HEK293T (cell line): ENCODE results near the gene SDHA.

Experiments
- BHLHE40 ChIP-seq: fragments of 450-650 bp; IDR thresholded peaks from 2 replicates; pipeline ENCODE4 v1.6.1; 2016; ENCODE audit warnings: mild to moderate bottlenecking, moderate library complexity, borderline replicate concordance
- CTBP1 ChIP-seq: fragments of 450-650 bp; IDR thresholded peaks from 2 replicates; pipeline ENCODE4 v1.6.1; 2016; ENCODE audit warnings: borderline replicate concordance
- ELF4 ChIP-seq: fragments of 450-650 bp; IDR thresholded peaks from 2 replicates; pipeline ENCODE4 v1.6.1; 2017; ENCODE audit warnings: antibody characterized with exemption
- FOXA1 ChIP-seq: fragments of 450-650 bp; IDR thresholded peaks from 2 replicates; pipeline ENCODE4 v1.6.1; 2016; ENCODE audit warnings: mild to moderate bottlenecking
- FOXK2 ChIP-seq: fragments of 450-650 bp; IDR thresholded peaks from 2 replicates; pipeline ENCODE4 v1.6.1; 2016; ENCODE audit warnings: mild to moderate bottlenecking
- FOXM1 ChIP-seq: fragments of 450-650 bp; IDR thresholded peaks from 2 replicates; pipeline ENCODE4 v1.6.1; 2017; ENCODE audit warnings: mild to moderate bottlenecking, borderline replicate concordance
- HDGF ChIP-seq: fragments of 450-650 bp; IDR thresholded peaks from 2 replicates; pipeline ENCODE4 v1.6.1; 2017; ENCODE audit warnings: antibody characterized with exemption, borderline replicate concordance
- LEF1 ChIP-seq: fragments of 450-650 bp; IDR thresholded peaks from 2 replicates; pipeline ENCODE4 v1.6.1; 2017; ENCODE audit warnings: mild to moderate bottlenecking, borderline replicate concordance
- SP1 ChIP-seq: fragments of 450-650 bp; IDR thresholded peaks from 2 replicates; pipeline ENCODE4 v1.6.1; 2017
- SUZ12 ChIP-seq: fragments of 450-650 bp; IDR thresholded peaks from 2 replicates; pipeline ENCODE4 v1.6.1; 2016; ENCODE audit warnings: mild to moderate bottlenecking
- TARDBP ChIP-seq: fragments of 450-650 bp; IDR thresholded peaks from 2 replicates; pipeline ENCODE4 v1.6.1; 2016
- ZNF384 ChIP-seq: fragments of 450-650 bp; IDR thresholded peaks from 2 replicates; pipeline ENCODE4 v1.6.1; 2016
- TF ChIP-seq, protein P1 (sequence below): fragments of 450-650 bp; IDR thresholded peaks from 2 replicates; pipeline ENCODE4 v1.6.1; 2016

DNA sequence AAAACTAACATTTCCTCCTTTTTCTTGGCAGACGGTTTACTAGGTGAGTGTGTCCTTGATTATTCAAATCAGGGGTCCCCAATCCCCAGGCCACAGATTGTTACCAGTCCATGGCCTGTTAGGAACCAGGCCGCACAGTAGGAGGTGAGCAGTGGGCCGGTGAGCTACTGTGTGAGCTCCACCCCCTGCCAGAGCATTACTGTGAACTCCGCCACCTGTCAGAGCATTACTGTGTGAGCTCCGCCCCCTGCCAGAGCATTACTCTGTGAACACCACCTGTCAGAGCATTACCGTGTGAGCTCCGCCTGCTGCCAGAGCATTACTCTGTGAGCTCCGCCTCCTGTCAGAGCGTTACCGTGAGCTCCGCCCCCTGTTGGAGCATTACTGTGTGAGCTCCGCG is 39.0 kb downstream of the SDHA start:
- no peak for TF ChIP-seq TARDBP
- TF ChIP-seq HDGF: no peak
- no peak for TF ChIP-seq FOXK2
- TF ChIP-seq, protein P1, sequence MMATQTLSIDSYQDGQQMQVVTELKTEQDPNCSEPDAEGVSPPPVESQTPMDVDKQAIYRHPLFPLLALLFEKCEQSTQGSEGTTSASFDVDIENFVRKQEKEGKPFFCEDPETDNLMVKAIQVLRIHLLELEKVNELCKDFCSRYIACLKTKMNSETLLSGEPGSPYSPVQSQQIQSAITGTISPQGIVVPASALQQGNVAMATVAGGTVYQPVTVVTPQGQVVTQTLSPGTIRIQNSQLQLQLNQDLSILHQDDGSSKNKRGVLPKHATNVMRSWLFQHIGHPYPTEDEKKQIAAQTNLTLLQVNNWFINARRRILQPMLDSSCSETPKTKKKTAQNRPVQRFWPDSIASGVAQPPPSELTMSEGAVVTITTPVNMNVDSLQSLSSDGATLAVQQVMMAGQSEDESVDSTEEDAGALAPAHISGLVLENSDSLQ: no peak
- no peak for TF ChIP-seq BHLHE40
- no peak for TF ChIP-seq LEF1
- no peak for TF ChIP-seq ZNF384
- TF ChIP-seq FOXM1: no peak
- no peak for TF ChIP-seq ELF4
- TF ChIP-seq CTBP1: no peak
- TF ChIP-seq SP1: no peak
- no peak for TF ChIP-seq FOXA1
- TF ChIP-seq SUZ12: no peak
